HG02870 (cell line): Measurements from ENCODE around the gene RGS17.

ENCODE experiments used
- ATAC-seq: cut with Tn5 transposase; IDR thresholded peaks from one replicate; pipeline ENCODE4 v1.9.1; 2021; ENCODE audit warnings: mild to moderate bottlenecking, moderate library complexity; ENCODE audit not compliant: unreplicated experiment

RGS17 gene

GRCh38 chr6:153086225-153086990 lies 44.7 kb downstream of the RGS17 start:
- peak; percentile 64 for ATAC-seq

GRCh38 chr6:153085239-153085638 lies 45.8 kb downstream of the RGS17 start:
- ATAC-seq = no peak

DNA sequence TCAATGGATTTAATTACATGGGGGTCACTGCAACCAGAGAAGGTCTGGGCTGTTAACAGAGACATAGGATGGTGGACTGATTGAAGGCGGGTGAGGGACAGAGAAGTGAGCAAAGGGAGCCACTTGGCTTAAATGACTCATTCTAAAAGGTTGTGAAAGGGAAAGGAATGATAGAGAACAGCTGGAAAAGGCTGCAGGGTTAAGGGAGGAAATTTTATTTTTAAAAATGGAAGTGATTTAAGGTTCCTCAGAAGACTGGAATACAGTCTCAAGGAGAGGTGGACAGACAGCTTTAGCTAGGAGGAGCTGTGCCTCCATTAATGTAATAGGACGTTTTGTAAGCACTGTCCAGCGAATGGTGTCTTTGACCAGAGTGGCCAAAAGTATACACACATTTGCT lies 46.7 kb downstream of the RGS17 start:
- no peak for ATAC-seq

DNA sequence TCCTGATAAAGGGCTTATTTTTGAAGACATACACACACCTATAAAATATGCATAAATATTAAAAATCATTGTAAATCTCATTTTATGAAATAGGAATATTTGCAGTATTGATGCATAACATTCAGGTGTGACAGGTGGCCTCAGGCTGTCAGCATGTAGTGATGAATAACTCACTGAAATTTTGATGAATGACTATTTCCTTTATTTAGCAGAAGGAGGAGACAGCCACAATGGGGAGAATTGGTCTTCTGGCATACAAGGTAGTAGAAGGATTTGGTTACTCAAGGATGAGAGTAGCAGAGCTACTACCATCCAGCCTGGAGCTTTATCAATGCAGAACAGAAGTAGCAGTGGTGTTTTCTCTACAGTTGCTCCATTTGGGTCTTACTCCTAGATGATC lies 47.2 kb downstream of the RGS17 start:
- no peak for ATAC-seq

GRCh38 chr6:153081914-153082313 lies 49.2 kb downstream of the RGS17 start:
- ATAC-seq = no peak

DNA sequence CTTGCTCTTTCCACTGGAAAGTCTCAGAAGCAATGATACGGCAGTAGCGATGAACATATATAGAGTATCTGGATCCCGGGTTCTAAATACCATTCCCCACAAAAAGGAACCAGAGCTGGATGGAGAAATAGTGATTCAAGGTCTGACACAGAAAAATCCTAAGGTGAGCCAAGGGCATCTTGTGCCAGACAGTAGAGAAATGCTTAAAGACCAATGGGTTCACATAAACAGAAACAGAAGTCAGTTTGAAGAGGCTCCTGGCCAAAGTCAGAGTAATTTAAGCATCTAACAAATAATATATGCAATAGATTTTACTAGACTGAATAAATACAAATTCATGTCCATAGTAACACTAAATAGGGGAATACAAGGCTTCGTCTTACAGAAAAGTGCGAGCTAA lies 54.7 kb downstream of the RGS17 start:
- no peak for ATAC-seq

- ATAC-seq = no peak
These were observed 56.3 kb downstream of the RGS17 start for GRCh38 chr6:153074761-153075160.

DNA sequence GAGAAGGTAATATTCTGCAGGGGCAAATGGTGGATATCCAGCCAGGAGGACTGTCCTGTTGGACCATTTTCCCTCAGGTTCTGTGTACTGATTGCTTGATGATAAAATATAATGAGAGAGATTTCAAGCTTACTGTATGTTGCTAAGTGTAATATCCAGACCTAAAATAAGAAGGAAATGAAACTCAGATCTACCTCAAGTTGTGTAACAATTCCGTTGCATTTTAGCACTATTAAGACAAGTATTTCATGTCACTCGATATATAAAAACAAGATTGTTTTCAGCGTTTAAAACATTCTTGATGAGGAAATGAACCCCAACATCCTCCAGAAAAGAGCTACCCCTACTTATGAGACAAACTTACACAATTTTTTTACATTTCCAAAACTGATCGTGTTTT lies 57.2 kb downstream of the RGS17 start:
- no peak for ATAC-seq

- ATAC-seq = no peak
These were observed 60.3 kb downstream of the RGS17 start for GRCh38 chr6:153070756-153071155.

GRCh38 chr6:153069897-153070296 lies 61.2 kb downstream of the RGS17 start:
- no peak for ATAC-seq

DNA sequence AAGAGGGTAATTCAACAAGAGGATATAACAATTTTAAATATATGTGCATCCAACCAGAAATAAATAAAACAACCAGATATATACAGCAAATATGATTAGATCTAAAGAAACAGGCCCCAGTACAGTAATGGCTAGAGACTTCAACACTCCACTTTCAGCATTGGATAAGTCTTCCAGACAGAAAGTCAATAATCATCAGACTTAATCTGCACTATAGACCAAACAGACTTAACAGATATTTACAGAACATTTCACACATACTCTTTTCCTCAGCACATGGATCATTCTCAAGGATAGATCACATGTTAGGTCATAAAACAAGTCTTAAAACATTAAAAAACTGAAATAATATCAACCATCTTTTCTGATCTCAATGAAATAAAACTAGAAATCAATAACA lies 65.9 kb downstream of the RGS17 start:
- no peak for ATAC-seq

GRCh38 chr6:153063936-153064335 lies 67.1 kb downstream of the RGS17 start:
- no peak for ATAC-seq

DNA sequence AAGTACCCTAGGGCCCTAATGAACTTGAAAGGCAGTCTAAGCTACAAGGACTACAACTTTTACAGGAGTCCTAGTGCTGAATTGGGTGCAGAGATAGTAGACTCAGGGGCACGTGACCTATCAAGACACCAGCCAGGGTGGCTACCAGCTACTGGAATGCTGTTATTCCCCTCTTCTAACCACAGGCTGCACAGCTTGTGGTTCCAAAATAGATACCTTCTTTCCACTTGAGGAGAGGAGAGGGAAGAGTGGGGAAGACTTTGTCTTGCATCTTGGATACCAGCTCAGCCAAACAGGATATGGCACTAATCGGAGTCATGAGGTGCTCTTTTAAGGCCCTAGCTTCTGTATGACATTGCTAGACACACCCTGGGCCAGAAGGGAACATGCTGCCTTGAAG lies 68.6 kb downstream of the RGS17 start:
- ATAC-seq = no peak

GRCh38 chr6:153059757-153060156 lies 71.3 kb downstream of the RGS17 start:
- ATAC-seq = no peak

DNA sequence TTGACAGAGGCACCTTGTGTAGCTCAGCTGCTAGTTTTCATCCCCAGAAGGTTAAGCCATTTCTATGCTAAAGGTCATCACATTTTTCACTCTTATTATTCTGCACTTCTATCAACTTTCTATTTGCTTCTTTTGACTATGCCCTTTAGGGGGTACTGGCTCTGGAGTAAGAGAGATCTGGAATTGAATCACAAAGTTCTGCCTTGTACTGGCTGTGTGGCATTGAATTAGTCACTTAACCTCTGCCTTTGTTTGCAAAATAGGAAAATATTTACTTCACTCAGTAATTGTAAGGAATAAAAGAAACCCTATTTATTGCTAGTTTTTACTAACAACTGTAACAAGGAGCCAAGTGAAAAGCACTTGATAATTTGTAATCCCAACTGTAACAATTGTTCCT lies 71.8 kb downstream of the RGS17 start:
- ATAC-seq = no peak

DNA sequence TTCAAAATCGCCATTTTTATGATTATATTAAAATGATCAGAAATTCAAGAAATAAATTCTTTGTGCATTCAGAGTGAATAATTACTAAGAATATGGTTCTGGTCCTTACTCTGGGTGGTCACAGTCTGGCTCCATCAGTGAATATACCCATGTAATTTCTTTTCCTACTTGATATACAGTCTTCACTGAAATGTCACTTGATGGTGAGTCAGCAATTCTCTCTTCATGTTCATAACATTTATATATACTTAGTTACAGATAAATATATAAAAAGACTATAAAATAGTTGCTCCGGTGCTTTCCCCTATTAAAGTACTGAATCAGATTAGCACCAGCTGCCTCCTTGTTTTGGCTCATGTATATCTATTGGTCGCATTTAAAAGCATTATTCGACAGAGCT lies 72.2 kb downstream of the RGS17 start:
- ATAC-seq = no peak

GRCh38 chr6:153058291-153058690 lies 72.8 kb downstream of the RGS17 start:
- ATAC-seq = no peak

- no peak for ATAC-seq
These were observed 74.8 kb downstream of the RGS17 start for GRCh38 chr6:153056308-153056707.

- no peak for ATAC-seq
These were observed 79.3 kb downstream of the RGS17 start for GRCh38 chr6:153051801-153052200.

- ATAC-seq = no peak
These were observed 82.5 kb downstream of the RGS17 start for GRCh38 chr6:153048631-153049030.

GRCh38 chr6:153047386-153047785 lies 83.7 kb downstream of the RGS17 start:
- no peak for ATAC-seq

- ATAC-seq = no peak
These were observed 85.8 kb downstream of the RGS17 start for GRCh38 chr6:153045271-153045670.

- no peak for ATAC-seq
These were observed 86.8 kb downstream of the RGS17 start for GRCh38 chr6:153044295-153044694.
